ENCODE data around the gene JOSD1. TPM values are rescaled to one million over a fixed set of nuclear protein-coding genes. Genes with fewer than 3 reads are reported as not detected.

The JOSD1 gene
- total and polyA plus RNA-seq, 4 donors: 3.4 to 20.6 (median 14.7) TPM

DNA sequence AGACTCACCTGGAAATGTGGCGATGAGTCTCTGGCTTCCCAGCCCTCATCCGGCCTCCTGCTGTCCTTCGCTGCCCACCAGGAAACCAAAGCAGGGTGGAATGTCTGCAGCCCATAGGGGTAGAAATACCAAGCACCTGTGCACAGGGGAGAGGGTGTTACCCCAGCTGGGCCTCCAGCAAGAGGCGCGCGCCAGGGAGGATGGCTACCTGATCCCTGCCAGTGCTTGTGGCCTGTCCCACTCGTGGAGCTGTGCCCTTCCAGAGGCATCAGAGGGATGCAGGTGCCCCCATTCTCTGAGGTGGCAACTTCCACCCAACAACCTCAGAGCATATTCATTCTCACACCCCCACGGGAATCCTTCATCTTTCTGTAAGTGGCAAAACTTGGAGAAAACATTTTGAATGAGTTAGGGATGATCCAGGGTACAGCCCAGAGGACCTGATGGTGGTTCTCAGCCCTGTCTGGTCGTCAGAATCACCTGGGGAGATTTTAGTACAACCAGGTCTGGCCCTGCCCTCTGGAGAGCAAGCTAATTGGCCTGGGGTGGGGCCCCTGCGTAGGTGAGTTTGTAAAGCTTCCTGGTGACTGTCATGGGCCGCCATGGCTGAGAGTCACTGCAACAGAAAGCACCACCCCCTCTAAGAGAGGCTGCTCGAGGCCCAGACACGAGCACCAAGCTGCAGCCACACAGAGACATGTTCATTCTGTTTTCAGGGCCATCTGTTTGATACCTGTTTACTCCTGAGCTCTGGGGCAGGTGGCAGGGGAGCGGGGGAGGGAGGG, 45.1 kb upstream of the JOSD1 start (continued):
- no peak for TF ChIP-seq REST (IDR thresholded peaks at IDR 0.05)
- no peak for TF ChIP-seq FOXA2 (IDR thresholded peaks at IDR 0.05)
- TF ChIP-seq YY1 (IDR thresholded peaks at IDR 0.05): no peak
- no peak for TF ChIP-seq NR2F2 (IDR thresholded peaks at IDR 0.05)
- no peak for TF ChIP-seq FOXA1 (IDR thresholded peaks at IDR 0.05)
- TF ChIP-seq RXRA (IDR thresholded peaks at IDR 0.05): no peak
- TF ChIP-seq JUND (IDR thresholded peaks at IDR 0.05): no peak
- TF ChIP-seq, protein P1, sequence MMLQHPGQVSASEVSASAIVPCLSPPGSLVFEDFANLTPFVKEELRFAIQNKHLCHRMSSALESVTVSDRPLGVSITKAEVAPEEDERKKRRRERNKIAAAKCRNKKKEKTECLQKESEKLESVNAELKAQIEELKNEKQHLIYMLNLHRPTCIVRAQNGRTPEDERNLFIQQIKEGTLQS (IDR thresholded peaks at IDR 0.05): no peak
- no peak for TF ChIP-seq GABPA (IDR thresholded peaks at IDR 0.05 in 1 of 2, conservative IDR thresholded peaks at IDR 0.05 in 1 of 2)
- TF ChIP-seq TAF1 (conservative IDR thresholded peaks at IDR 0.05): no peak
- no peak for TF ChIP-seq RAD21 (IDR thresholded peaks at IDR 0.05)

DNA sequence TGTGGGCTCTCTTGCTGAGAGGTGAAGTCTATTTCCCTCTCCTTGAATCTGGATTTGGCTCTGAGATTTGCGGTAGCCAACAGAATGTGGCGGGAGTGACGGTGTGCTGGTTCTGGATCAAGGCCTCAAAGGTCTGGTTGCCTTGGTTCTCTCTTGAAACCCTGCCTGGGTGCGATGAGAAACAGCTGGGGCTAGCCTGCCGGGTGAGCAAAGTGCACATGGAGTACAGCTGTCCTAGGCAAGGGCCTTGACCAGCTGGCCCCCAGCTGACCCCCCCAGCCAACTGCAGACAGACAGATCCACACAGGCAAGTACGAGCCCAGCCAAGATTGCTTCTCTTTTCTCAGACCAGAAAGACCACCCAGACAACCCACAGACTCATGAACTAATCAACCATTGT, 44.2 kb upstream of the JOSD1 start:
- peaks cover 5 to 19% (median 9%) of the 10 kb centered on the region in 4 donors for H3K4me1 ChIP-seq (ENCODE audit: control insufficient read depth in 4 of 4, insufficient read depth in 4 of 4, low read length in 3 of 4)
- H3K27me3 ChIP-seq (ENCODE audit: control insufficient read depth in 4 of 4, insufficient read depth in 4 of 4, low read length in 3 of 4): no peaks in the 10 kb centered on the region
- DNase-seq (ENCODE audit: low spot score): no peak
- no peak overlapping the region for H3K4me3 ChIP-seq (ENCODE audit: low read depth in 1 of 3, low read length in 3 of 3)
- WGBS: 41% methylated on average over 6 of the region's 6 CpGs
- peaks cover 22 to 83% (median 64%) of the 10 kb centered on the region in 4 donors for H3K36me3 ChIP-seq (ENCODE audit: control insufficient read depth in 4 of 4, insufficient read depth in 3 of 4, low read depth in 1 of 4, low read length in 3 of 4)
- TF ChIP-seq RAD21 (IDR thresholded peaks at IDR 0.05) (peak in 1 of 2 donors; percentile 30), GABPA (IDR thresholded peaks at IDR 0.05 in 1 of 2, conservative IDR thresholded peaks at IDR 0.05 in 1 of 2) (no peak), RXRA (IDR thresholded peaks at IDR 0.05) (peak; percentile 80 to 89), SP1 (IDR thresholded peaks at IDR 0.05) (peak; percentile 77), REST (IDR thresholded peaks at IDR 0.05) (no peak), HNF4A (conservative IDR thresholded peaks at IDR 0.05) (peak; percentile 67 to 79), FOXA1 (IDR thresholded peaks at IDR 0.05) (no peak)
- TF ChIP-seq, protein P2, sequence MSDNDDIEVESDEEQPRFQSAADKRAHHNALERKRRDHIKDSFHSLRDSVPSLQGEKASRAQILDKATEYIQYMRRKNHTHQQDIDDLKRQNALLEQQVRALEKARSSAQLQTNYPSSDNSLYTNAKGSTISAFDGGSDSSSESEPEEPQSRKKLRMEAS (IDR thresholded peaks at IDR 0.05): no peak
- no peak overlapping the region for H3K27ac ChIP-seq (ENCODE audit: low read depth in 1 of 2, low read length in 2 of 2)
- no peaks in the 10 kb centered on the region for H3K9me3 ChIP-seq (ENCODE audit: control insufficient read depth in 4 of 4, low read length in 3 of 4)
- H3K9ac ChIP-seq (ENCODE audit: low read depth in 1 of 2, low read length in 2 of 2): no peak overlapping the region

All from liver (tissue), 9 donors.